NT2/D1 (cell line): Measurements from ENCODE around the gene CDK6.

Experiments
- SUZ12 ChIP-seq: IDR thresholded peaks from 2 replicates; pipeline ENCODE4 v1.6.1; 2011; ENCODE audit not compliant: insufficient read length, insufficient read depth; ENCODE audit errors: extremely low read depth
- ZNF274 ChIP-seq: IDR thresholded peaks from 2 replicates; pipeline ENCODE4 v1.6.1; 2011; ENCODE audit warnings: mild to moderate bottlenecking, low read depth, low read length

- no peak for TF ChIP-seq SUZ12
- no peak for TF ChIP-seq ZNF274
These were observed 179.0 kb downstream of the CDK6 start for GRCh38 chr7:92657391-92657790.
